ENCODE results near the gene MLLT3.
A peak's percentile ranks its signal among the peaks of the same experiment; 100 is the strongest.

Gene MLLT3

DNA sequence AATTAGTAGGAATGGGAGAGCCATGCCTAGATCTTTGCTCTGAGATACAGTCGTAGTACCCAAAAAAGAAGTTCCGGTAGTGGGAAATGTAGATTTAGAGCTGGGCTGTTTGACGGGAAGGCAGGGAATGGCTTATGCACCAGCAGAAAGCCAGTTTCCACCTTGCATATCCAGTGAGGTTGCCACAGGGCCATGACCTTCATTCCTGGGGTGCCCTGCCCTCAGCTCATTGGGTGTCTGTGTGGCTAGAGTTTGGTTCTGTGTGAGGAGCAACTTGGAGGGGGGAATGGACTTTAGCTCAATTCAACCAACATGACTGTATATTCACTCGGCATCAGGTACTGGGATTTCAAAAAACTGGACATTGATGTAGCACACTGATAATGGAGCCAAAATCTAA is 300.1 kb downstream of the MLLT3 start:
- no peak for DNase-seq

DNA sequence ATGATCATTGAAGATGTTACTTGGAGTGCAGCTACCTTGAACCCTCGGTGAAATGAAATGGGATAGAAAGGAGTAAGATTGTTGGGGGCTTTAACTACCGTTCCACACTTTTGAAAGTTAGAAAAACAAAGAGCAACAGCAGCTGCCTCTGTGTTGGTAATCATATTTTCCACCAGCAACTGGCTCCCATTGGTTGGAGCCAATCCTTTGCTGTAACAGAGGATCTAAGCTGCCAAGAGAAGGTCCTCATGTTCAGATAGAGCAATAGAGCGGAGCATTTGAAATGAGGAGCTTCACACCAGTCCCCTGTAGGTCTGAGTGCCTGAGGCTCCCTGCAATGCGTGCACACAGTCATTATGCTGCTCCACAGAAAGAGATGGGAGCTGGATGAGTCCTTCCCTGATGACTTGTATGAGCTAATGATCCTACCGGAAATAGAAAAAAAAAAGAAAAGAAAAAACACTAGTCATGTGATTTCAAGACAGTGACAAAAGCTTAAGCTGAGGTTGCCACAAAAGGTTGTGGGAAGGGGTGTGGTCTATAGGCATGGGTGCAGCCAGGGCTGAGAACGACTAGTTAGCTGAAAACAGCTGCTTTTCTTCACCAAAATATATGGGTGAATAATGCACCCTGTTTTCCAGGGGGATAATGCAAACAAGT is 300.7 kb downstream of the MLLT3 start:
- peak; percentile 61 for DNase-seq

DNA sequence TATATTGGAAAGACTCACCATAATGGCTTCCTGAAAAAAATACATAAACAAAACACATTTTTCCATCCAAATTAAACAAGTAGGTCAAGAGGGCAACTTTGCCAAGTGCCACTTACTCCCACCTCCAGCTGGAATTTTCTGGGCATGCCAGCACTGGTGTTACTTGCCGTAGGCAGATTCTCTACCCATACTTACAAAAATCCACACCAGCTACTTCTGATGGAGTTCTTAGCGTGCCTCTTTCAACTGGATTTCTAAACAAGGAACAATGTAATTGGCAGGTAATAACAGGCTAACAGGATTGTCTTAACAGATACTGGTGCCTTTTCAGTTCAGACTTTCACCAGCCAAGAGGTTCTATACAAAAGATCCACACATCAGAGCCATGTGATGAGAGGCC is 301.4 kb downstream of the MLLT3 start:
- DNase-seq, result peak; percentile 92

DNA sequence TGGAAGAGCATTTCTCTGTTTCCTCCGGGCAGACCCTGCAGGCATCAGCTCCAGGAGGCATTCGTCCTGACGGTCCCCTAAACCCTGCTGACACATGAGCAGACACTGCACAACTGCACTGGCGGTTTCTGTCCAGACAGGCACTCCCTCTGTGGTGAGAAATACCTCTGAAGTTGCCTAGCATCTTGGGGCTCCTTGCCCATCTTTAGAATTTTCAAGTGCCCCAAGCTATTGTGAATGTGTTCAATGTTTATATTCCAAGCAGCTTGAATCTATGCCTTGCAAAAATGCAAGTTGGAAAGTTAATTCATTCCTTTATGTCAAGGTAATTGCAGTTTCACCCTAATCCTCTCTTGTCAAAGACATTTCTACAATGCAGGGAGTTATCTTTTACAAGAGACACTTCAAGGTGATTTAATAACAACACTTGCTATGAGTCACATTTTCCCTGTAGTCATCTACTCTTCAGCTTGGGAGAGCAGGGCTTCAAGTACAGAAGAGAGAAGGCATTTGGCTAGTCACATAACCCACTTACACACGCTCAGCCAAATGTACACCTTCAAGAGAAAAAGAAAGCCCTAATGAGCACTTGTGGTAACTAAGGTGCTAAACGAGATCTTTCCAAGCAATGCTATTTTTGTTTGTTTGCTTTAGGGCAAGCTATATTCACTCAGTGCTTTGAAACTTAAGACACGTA is 302.5 kb downstream of the MLLT3 start:
- DNase-seq, result peak; percentile 81

DNA sequence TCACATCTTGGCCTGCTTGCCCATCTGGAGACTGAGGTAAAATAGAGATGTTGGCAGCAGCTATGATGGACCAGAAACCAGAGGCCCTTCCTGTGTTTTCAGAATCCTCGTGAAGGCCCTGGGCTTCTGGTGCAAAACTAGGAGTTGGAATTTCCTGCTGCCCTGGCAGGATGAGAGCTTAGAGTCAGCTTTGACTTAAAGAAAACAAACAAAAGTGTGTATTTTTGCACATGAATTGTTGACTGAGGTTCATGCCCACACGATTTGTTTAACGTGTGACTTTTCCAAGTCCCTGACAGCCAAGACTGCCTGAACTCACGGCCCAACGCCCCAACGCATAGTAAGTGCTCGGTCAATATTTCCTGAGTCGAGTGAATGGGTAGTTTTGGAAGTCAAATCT is 303.1 kb downstream of the MLLT3 start:
- no peak for DNase-seq

DNA sequence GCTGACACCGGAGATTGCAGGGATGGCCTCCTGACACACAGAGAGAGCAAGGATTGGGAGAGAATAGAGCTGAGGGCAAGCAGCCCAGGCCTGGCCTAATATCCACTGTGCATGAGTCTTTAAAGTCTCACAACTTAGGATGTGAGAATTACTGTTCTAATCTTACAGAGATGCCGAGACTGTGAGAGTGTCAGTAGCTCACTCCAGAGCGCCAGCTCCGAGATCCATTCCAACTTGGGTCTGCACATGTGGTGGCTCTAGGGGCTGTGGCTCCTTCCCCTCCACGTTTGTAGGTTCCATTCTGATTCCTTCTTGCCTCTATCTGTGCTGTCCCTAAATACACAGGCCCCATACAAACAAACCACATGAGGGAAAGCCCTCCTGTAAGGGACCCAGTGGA is 304.6 kb downstream of the MLLT3 start:
- DNase-seq, result no peak

DNA sequence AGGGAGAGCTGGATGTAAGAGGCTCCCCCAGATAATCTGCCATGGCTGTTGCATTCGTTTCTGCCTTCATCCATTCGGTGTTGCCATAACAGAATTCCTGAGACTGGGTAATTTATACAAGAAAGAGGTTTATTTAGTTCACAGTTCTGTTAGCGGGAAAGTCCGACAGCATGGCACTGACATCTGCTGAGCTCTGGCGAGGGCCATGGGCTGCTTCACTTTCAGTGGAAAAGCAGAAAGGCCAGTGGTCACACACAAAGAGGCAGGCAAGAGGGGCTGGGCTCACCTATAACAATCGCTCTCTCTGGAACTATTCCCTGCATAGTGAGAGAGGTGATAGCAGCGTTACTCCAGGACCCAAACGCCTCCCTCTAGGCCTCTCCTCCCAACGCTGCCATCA is 305.9 kb downstream of the MLLT3 start:
- no peak for DNase-seq

DNA sequence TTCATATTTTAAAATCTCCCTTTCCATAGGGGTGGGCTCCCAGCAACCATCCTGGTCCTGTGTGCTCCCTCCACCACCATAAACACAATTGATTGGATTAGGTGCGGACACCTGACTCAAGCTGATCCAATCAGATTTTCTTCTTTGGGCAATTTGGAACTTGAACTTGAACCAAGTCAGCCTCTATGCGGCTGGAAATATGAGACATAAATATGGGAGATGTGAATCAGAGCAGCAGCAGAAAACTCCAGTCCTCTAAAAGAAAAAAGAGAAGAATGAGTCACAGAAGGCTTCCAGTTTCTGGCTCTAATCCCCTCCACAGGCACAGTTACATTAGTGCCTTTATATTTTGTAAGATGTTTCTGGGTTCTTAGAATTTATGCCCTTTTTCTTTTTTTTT is 306.6 kb downstream of the MLLT3 start:
- no peak for DNase-seq

DNA sequence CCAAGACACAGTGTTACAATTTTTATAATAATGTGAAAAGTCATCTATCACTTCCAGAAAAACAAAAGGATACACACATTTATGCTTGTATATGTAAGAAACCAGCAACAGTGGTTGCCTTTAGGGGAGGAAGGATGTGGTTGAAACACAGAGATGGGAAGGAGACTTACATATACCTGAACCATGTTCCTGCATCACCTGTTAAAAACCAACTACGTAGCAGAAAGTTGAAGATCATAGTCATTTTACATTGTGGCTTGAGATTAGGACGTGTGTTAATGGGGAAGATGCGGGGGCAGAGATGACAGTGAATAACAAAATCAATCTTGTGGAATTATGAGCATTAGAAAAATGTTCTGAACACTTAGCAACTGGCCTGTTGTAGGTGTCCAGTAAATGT is 307.3 kb downstream of the MLLT3 start:
- no peak for DNase-seq

DNA sequence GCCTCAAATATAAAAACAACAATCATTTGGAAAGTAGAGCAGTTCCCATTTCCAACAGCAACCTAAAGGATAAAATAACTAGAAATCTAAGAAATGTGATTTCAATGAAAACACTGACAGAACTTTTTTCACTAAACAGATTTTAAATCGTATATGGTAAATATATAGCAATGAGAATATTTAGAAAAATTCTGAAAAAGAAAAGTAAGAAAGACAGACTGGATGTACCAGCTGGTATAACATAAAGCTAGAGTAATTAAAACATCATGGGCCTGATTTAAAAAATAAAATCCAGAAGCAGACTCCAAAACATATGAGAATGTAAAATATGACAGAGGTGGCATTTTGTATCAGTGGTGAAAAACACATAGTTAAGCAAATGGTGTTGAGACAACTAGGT is 308.9 kb downstream of the MLLT3 start:
- DNase-seq, result no peak

DNA sequence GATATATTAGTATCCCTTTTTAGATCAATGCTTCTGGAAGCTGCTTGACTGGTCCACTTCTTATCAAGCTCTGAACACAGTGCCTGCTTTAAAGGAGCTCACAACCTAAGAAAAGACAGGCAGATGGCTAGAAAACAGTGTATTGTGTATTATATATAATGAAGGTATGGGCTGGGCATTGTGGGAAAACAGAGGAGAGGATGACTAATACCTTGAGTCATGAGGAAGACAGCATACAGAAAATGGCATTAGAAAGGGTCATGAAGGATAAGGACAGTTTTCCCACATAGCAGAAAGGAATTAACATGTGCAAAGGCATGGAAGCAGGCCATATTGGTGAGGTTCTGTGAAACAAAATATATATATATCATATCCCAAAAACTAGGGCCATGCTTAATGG is 309.6 kb downstream of the MLLT3 start:
- DNase-seq, result no peak

DNA sequence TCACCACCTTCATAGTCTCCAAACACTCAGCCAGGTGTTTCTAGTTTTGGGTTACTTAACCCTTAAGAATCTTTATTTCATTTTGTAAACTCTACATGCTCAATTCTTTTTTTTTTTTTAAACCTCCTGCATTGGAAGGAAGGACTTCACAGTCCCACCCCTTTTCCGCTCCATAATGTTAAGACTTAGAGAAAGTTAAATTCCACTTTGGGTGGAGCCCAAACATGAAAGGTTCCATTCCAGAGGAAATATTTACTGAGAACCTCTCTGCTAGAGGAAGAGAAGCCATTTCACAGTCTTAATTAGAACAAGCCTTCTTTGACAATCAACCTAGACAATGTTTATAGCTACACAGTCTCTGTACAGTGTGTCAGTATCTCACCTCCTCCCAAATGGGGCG is 312.3 kb downstream of the MLLT3 start:
- DNase-seq, result no peak

DNA sequence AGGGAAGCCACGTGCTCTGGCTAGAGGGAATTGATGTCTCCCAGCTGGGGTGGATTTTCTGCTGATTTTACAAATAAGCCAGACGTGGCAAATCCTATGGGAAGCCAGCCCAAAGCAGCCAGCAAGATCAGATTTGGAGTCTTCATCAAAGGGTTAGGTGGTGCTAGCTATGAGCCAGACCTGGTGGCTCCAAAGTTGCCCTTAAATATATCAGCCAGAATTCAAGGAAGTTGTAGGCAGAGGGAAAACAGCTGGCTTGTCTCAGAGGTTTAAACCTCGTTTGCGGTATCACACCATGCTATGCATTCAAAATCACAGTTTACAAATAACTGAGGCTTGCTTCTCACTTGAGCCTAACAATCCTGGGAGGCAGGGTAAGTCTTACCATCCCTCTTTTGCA is 313.2 kb downstream of the MLLT3 start:
- no peak for DNase-seq

DNA sequence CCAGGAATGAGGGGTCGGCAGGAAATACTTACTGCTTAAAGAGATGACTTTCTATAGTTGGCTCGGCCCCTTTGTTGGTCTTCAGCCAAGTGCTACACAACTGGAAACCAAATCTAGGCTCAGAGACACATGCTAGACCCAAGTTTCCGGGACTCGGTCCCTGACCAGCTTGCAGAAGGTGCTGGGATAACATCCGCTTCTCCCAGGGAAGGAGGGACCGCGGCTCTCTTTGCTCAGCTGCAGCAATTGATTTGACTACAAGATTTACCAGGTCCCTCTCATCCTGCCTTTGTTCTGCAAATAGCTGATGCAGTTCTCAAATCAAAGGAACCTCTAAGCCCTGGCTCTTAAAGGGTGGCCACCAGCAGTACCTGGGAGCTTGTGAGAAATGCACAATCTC is 314.7 kb downstream of the MLLT3 start:
- DNase-seq, result no peak

DNA sequence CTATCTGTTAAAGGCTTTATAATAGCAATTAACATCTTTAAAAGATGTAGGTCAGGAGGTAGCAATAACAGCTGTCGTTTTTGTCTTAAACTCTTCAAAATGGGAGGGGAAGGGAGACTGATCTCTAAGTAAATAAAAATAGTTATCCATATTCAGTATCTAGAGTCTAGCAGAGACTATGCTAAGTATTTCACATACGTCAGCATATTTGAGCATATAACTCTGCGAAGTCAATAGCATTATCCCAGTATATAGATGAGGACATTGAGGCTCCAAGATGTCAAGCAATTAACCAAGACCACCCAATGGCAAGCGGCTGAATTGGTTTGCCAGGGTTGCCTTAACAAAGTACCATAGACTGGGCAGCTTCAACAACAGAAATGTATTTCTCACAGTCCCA is 316.8 kb downstream of the MLLT3 start:
- DNase-seq, result no peak

DNA sequence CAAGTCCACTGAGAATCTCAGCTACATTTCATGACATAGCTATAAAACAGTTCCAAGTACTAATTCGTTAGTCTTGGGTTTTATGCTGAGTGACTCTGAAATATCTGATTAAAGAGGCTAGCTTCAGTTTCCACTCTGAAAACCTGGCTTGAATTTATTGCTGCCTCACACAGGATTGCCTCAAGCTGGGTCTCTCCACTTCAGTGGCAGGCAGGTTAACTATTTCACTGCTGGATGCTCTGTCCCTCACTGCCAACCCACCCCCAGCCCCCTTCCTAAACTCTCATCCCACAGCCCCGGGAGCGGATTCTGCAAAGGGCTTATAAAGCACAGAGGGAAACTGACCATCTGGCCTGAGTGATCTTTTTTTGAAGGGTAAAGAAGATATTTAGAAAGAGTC is 318.3 kb downstream of the MLLT3 start:
- no peak for DNase-seq

DNA sequence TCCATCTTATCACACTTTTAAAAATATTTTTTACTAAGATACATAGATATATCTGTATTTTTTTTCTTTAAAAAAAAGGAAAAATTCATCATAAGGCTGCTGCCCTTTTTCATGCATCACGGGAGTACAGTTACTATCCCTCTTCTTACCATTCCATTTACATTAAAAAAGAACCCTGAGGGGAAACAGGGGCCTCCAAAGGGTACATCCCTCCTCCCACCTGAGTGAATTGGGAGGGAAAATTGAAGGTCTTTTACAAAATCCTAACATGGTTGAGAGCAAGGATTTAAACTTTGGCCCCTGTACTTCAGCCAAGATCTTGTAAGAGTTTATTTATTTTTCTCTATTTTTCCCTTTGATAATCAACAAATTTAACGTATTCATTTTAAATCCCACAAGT is 319.2 kb downstream of the MLLT3 start:
- no peak for DNase-seq

DNA sequence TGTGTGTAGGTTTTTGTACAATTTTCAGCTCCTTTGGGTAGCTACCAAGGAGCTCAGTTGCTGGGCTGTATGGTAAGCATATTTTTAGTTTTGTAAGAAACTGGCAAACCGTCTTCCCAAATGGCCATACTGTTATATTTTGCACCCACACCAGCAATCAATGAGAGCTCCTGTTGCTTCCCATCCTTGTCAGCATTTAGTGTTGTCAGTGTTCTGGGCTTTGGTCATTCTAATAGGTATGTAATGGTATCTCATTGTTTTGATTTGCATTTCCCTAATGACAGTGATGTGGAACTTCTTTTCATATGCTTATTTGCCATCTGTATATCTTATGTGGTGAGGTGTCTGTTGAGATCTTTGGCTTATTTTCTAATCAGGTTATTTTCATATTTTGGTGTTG is 320.1 kb downstream of the MLLT3 start:
- no peak for DNase-seq

DNA sequence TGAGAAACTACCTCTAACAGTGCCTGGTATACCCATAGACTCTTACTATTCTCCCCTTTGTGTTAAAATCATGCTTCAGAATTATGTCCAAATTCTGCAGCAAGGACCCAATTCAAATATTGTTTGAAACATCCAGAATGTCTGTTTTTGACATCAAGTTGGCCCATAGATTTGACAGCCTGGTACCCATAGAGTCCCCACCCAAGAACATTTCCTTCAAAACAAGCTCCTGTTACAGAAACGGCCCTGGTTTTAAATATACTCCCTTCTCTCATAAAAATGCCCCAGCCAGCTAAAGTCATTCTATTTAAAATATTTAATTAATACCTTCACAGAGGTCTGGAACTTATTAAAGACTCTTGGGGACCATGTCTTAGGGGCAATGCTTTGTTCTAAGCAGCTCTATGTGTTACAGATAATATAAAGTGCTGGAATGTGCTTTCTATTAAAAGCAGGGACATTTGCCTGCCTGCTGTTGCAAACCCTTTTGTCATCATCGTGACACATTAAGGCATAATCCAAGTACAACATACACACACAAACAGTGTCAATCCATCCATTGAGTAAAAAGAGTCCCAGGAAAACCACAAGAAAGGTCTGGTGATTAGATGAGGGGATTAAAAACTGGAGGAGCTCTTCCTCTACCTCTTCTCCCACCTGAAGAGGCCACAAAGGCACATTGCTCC is 321.7 kb downstream of the MLLT3 start:
- DNase-seq, result no peak

DNA sequence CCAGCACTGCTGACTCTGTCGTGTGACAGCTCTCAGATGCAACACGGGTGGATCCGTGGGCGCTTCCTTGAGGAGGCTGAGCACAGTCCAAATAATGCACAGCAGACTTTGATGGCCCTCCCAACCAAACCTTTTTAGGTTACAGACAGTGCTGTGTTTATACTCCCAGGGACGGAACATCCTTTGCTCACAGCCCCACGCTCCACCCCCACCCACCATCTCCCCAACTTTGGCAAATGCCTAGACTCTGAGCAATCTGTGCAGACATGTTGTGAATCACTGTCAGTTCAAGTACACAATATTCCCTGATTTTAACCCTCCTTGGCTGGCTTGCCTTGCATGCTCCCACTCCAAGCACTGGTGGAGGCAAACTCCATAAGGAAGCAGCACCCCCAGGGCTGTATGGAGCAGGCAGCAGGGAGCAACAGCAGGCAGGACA is 324.6 kb downstream of the MLLT3 start:
- no peak for DNase-seq

DNA sequence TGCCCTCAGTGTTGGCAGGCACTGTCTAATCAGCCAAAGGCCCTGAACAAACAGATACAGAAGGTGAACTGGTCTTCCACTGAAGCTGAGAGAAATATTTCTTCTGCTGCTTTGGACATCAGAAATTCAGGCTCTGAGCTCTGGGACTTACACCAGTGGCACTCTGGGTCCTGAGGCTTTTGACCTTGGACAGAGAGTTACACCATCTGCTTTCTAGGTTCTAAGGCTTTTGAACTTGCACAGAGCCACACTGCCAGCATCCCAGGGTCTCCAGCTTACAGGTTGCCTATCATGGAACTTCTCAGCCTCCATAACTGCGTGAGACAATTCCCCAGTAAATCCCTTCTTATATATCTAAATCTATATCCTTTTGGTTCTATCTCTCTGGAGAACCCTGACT is 326.7 kb downstream of the MLLT3 start:
- DNase-seq, result no peak

DNA sequence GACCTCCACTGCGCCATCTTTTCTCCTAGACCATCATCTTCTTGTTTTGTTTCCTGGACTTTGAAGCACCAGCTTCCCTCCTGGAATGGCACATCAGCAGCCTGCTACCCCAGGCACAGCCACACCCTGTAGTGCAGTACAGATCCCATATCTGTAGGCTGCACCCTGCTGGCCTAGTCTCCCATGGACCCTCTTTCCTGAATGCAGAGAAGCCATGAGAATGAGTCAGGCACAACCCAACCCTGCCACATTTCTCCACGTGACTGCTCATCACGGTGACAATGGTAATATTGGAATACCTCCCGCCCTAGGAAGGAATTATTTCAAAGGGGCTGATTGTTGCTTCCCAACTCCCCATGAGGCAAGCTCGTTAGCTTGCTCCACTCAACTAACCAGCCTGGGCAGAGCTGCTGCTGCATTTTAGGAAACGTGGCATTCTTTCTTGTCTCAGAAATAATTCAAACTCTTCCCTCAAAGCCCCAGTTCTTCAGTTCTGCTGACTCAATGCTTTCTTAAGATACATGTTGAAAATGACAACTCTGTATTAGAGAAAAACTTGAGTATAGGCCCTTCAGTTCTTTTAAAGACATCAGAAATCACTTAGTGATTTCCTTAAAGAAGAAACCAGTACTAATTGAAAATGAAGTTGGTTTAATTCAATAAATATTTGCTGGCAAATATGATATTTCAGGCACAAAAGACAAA is 328.1 kb downstream of the MLLT3 start:
- no peak for DNase-seq

DNA sequence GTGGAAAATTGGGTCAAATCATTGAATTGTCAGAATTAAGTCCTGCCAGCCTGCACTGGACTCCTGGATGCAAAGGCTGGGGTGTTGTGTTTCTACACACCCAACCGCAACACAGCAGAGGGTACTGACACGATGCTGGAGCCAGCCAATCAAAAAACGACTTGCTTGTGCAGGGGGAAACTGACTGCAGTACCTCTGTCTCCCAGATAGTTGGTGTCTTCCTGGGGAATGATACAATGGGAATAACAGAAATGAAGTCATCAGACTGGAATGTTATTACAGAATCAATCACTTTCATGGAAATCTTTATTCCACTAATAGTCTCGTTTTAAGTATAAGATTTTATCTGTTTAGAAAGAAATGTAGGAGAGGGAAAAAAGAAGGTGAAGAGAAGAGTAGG is 330.3 kb downstream of the MLLT3 start:
- no peak for DNase-seq

All from NCI-H2227 treated with DMSO at 0.1 percent for 48 hours (cell line).